ENCODE data around the gene SPATA6L. TPM values are rescaled to one million over a fixed set of nuclear protein-coding genes. Genes with fewer than 3 reads are reported as not detected.

The SPATA6L gene
- total and polyA plus RNA-seq, 2 of the 4 experiments (the other 2 are of a cell fraction), result 0.18 to 0.84 TPM

DNA sequence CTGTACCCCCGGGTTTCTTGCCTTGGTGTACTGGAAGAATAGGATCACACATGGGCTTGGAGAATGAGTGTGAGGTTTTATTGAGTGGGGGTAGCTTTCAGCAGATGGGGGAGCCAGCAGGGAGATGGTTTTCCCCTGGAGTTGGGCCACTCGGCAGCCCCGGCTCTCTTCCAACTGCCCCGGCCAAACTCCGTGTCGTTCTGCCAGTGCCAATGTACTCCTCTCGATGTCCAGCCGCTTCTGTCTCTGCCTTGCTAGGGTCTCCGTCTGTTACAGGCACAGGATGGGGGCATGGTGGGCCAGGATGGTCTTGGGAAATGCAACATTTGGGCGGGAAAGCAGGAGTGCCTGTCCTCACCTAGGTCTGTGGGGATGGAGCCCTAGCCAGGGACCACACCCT is 11.7 kb downstream of the SPATA6L start:
- H3K36me3 ChIP-seq (ENCODE audit: control insufficient read depth, insufficient read depth, low read length), result no peaks in the 10 kb centered on the region
- H2AK9ac ChIP-seq (replicated peaks; ENCODE audit: low read depth, low read length, poor library complexity), result no peak overlapping the region
- H2BK20ac ChIP-seq (ENCODE audit: low read depth, low read length), result no peak overlapping the region
- H3K9me1 ChIP-seq (ENCODE audit: insufficient read depth, low read length), result no peaks in the 10 kb centered on the region
- H3K9ac ChIP-seq (ENCODE audit: low read depth, low read length), result no peak overlapping the region
- CTCF ChIA-PET, result no interaction called here
- H3K4me2 ChIP-seq (ENCODE audit: low read depth, low read length), result no peak overlapping the region
- no peak overlapping the region for H2BK120ac ChIP-seq (ENCODE audit: low read depth, low read length)
- H4K20me1 ChIP-seq (ENCODE audit: insufficient read depth, low read length), result no peaks in the 10 kb centered on the region
- no TSS peak for BruUV-seq (replicated peaks)
- no peak overlapping the region for H3K18ac ChIP-seq (ENCODE audit: low read depth, low read length)
- no peaks in the 10 kb centered on the region; the same call in 1 of the 2 replicates for H3K27me3 ChIP-seq (ENCODE audit: control insufficient read depth, insufficient read depth, low read length)
- TF ChIP-seq MXI1 (IDR thresholded peaks at IDR 0.05; ENCODE audit: borderline replicate concordance, low read depth, low read length), result no peak
- TF ChIP-seq MAZ (IDR thresholded peaks at IDR 0.05; ENCODE audit: borderline replicate concordance, low read depth, low read length), result no peak
- no peak for TF ChIP-seq RCOR1 (IDR thresholded peaks at IDR 0.05; ENCODE audit: insufficient replicate concordance, low read length)
- TF ChIP-seq ELK1 (IDR thresholded peaks at IDR 0.05; ENCODE audit: borderline replicate concordance, low read depth, low read length), result no peak
- no peak for TF ChIP-seq RFX5 (IDR thresholded peaks at IDR 0.05; ENCODE audit: low read depth, low read length)
- no peak for TF ChIP-seq CTCF (conservative IDR thresholded peaks at IDR 0.05; ENCODE audit: low read depth, low read length)
- TF ChIP-seq, protein P1, sequence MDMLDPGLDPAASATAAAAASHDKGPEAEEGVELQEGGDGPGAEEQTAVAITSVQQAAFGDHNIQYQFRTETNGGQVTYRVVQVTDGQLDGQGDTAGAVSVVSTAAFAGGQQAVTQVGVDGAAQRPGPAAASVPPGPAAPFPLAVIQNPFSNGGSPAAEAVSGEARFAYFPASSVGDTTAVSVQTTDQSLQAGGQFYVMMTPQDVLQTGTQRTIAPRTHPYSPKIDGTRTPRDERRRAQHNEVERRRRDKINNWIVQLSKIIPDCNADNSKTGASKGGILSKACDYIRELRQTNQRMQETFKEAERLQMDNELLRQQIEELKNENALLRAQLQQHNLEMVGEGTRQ (IDR thresholded peaks at IDR 0.05; ENCODE audit: low read depth, low read length), result no peak
- no peak for TF ChIP-seq SMC3 (IDR thresholded peaks at IDR 0.05; ENCODE audit: low read depth, low read length)
- TF ChIP-seq FOS (IDR thresholded peaks at IDR 0.05; ENCODE audit: low read depth, low read length), result no peak
- no peak for TF ChIP-seq CHD1 (IDR thresholded peaks at IDR 0.05; ENCODE audit: low read depth, low read length)
- no peak for TF ChIP-seq RAD21 (IDR thresholded peaks at IDR 0.05; ENCODE audit: low read length)
- TF ChIP-seq MAFK (IDR thresholded peaks at IDR 0.05; ENCODE audit: low read depth, low read length), result no peak
- TF ChIP-seq BHLHE40 (IDR thresholded peaks at IDR 0.05; ENCODE audit: low read depth, low read length), result no peak
- TF ChIP-seq POLR2A (IDR thresholded peaks at IDR 0.05; ENCODE audit: low read depth, low read length), result no peak
- TF ChIP-seq NFE2L2 (IDR thresholded peaks at IDR 0.05; ENCODE audit: low read depth, low read length), result no peak
- no peak for TF ChIP-seq CEBPB (IDR thresholded peaks at IDR 0.05; ENCODE audit: low read depth, low read length)
- dilution Hi-C loops (cut with HindIII; ENCODE audit: low sequenced_read_pairs, unreplicated experiment) (no loop called here), intact Hi-C loops (cut with micrococcal nuclease) (no loop called here), in situ Hi-C loops (cut with MboI; ENCODE audit: low sequenced_read_pairs) (loop anchor here (10.0 kb wide), 1 partner anchor 260 kb away; no protein-coding TSS in a partner anchor)
- no peaks in the 10 kb centered on the region for H3K4me1 ChIP-seq (ENCODE audit: control insufficient read depth, insufficient read depth, low read length)
- no peak overlapping the region for H3K4ac ChIP-seq (ENCODE audit: low read depth, low read length)
- no peak overlapping the region for H3K4me3 ChIP-seq (ENCODE audit: insufficient read depth, low read depth, low read length)
- H2BK5ac ChIP-seq (ENCODE audit: low read depth, low read length, poor library complexity, severe bottlenecking), result no peak overlapping the region
- H2AFZ ChIP-seq (replicated peaks; ENCODE audit: low read length, poor library complexity), result no peak overlapping the region
- H4K5ac ChIP-seq (ENCODE audit: low read depth, low read length), result no peak overlapping the region
- H4K91ac ChIP-seq (ENCODE audit: insufficient read depth, low read depth, low read length), result no peak overlapping the region
- no peak overlapping the region for H3K27ac ChIP-seq (ENCODE audit: insufficient read depth, low read length)
- no peak overlapping the region for H2BK15ac ChIP-seq (ENCODE audit: low read depth, low read length)
- H2AK5ac ChIP-seq (ENCODE audit: low read depth, low read length), result no peak overlapping the region
- WGBS, 2 experiments (ENCODE audit: extremely low coverage in 2 of 2, insufficient read length in 1 of 2), result 81% methylated on average over 5 of the region's 10 CpGs; no CpG with 5 or more reads in 1 of the 2 experiments
- no peak overlapping the region for H4K8ac ChIP-seq (ENCODE audit: low read depth in 2 of 2, low read length in 2 of 2)
- ATAC-seq (ENCODE audit: low read depth) (no peak), DNase-seq (no peak)
- H3K14ac ChIP-seq (replicated peaks; ENCODE audit: low read depth, low read length), result no peak overlapping the region
- no peak overlapping the region for H3K23ac ChIP-seq (ENCODE audit: low read depth, low read length)
- no peaks in the 10 kb centered on the region for H3K9me3 ChIP-seq (ENCODE audit: control insufficient read depth, insufficient read depth, low read length)
- H3K79me1 ChIP-seq (ENCODE audit: low read depth in 1 of 2, low read length in 2 of 2), result no peaks in the 10 kb centered on the region
- POLR2A ChIA-PET (ENCODE audit: unreplicated experiment), result no interaction called here
- no peak overlapping the region for H3K56ac ChIP-seq (ENCODE audit: extremely low read depth, insufficient read depth, low read length)
